IMR-90 (cell line): ENCODE data around the gene ZNF385B. TPM values are rescaled to one million over a fixed set of nuclear protein-coding genes. Genes with fewer than 3 reads are reported as not detected.

Source experiments
- ATAC-seq: fragments of 200-7000 bp; cut with Tn5 transposase; 2 replicates; pipeline ENCODE4 v1.9.1; 2020; ENCODE audit warnings: low read depth, mild to moderate bottlenecking, moderate library complexity
- BruUV-seq: library from RNA; stranded (reverse); fragments of 400-500 nt; replicated peaks from 2 replicates; lab custom pipeline; 2021; lab: Mats Ljungman, UMichigan
- CTCF ChIA-PET: fragments of 300-600 bp; formaldehyde crosslinking; extraction: SDS; loops from one replicate; lab custom pipeline; 2021; ENCODE audit warnings: antibody characterized with exemption; lab: Yijun Ruan, JAX
- POLR2A ChIA-PET: fragments of 300-600 bp; sonication (Branson Sonifier 250); formaldehyde crosslinking; loops from one replicate; lab custom pipeline; 2022; ENCODE audit warnings: antibody characterized with exemption; ENCODE audit not compliant: unreplicated experiment; lab: Charles Lee
- DNase-seq: peaks from one replicate; pipeline ENCODE4 v3.0.0; 2013
- H2AFZ ChIP-seq: replicated peaks from 2 replicates; pipeline ENCODE3; 2013; ENCODE audit warnings: low read length, mild to moderate bottlenecking; ENCODE audit not compliant: poor library complexity
- H2AK5ac ChIP-seq: 2 replicates; pipeline ENCODE4 v1.6.1; 2013; ENCODE audit warnings: low read depth, low read length, inconsistent platforms
- H2AK9ac ChIP-seq: replicated peaks from 2 replicates; pipeline ENCODE3; 2013; ENCODE audit warnings: mild to moderate bottlenecking, low read depth, low read length, moderate library complexity; ENCODE audit not compliant: poor library complexity
- H2BK120ac ChIP-seq: 2 replicates; pipeline ENCODE4 v1.6.1; 2013; ENCODE audit warnings: low read depth, low read length, inconsistent platforms
- H2BK15ac ChIP-seq: 3 replicates; pipeline ENCODE4 v1.6.1; 2013; ENCODE audit warnings: low read depth, low read length, inconsistent platforms
- H2BK20ac ChIP-seq: 2 replicates; pipeline ENCODE4 v1.6.1; 2013; ENCODE audit warnings: low read depth, mild to moderate bottlenecking, inconsistent platforms, low read length, moderate library complexity
- H2BK5ac ChIP-seq: 2 replicates; pipeline ENCODE4 v1.6.1; 2013; ENCODE audit warnings: mild to moderate bottlenecking, low read depth, low read length, inconsistent platforms; ENCODE audit not compliant: poor library complexity, severe bottlenecking
- H3K14ac ChIP-seq: replicated peaks from 2 replicates; pipeline ENCODE4 v1.6.1; 2013; ENCODE audit warnings: low read depth, low read length, inconsistent platforms
- H3K18ac ChIP-seq: 2 replicates; pipeline ENCODE4 v1.6.1; 2013; ENCODE audit warnings: low read depth, low read length, control low read depth
- H3K23ac ChIP-seq: 2 replicates; pipeline ENCODE4 v1.6.1; 2013; ENCODE audit warnings: low read depth, low read length, inconsistent platforms
- H3K27ac ChIP-seq: 2 replicates; pipeline ENCODE4 v1.5.1; 2013; ENCODE audit warnings: mild to moderate bottlenecking, control low read depth, low read length; ENCODE audit not compliant: insufficient read depth
- H3K27me3 ChIP-seq: 2 replicates; pipeline ENCODE4 v1.6.1; 2013; ENCODE audit warnings: low read length; ENCODE audit not compliant: control insufficient read depth, insufficient read depth
- H3K36me3 ChIP-seq: 2 replicates; pipeline ENCODE4 v1.6.1; 2013; ENCODE audit warnings: low read length, mixed read lengths; ENCODE audit not compliant: control insufficient read depth, insufficient read depth
- H3K4ac ChIP-seq: 2 replicates; pipeline ENCODE4 v1.6.1; 2013; ENCODE audit warnings: low read depth, low read length, inconsistent platforms
- H3K4me1 ChIP-seq: 2 replicates; pipeline ENCODE4 v1.6.1; 2013; ENCODE audit warnings: low read length, mixed read lengths; ENCODE audit not compliant: control insufficient read depth, insufficient read depth
- H3K4me2 ChIP-seq: 2 replicates; pipeline ENCODE4 v1.6.1; 2013; ENCODE audit warnings: low read depth, mild to moderate bottlenecking, control low read depth, low read length, moderate library complexity
- H3K4me3 ChIP-seq: 2 replicates; pipeline ENCODE4 v1.5.1; 2013; ENCODE audit warnings: low read depth, mild to moderate bottlenecking, control low read depth, low read length, moderate library complexity; ENCODE audit not compliant: insufficient read depth
- H3K56ac ChIP-seq: 2 replicates; pipeline ENCODE4 v1.6.1; 2013; ENCODE audit warnings: low read length, inconsistent platforms; ENCODE audit not compliant: insufficient read depth; ENCODE audit errors: extremely low read depth
- H3K79me1 ChIP-seq, 2 experiments: 2 replicates each; pipeline ENCODE4 v1.6.1; 2013; ENCODE audit warnings: low read length in 2 of 2, inconsistent platforms in 1 of 2, low read depth in 1 of 2
- H3K9ac ChIP-seq: 2 replicates; pipeline ENCODE4 v1.6.1; 2013; ENCODE audit warnings: low read depth, low read length, control low read depth
- H3K9me1 ChIP-seq: 2 replicates; pipeline ENCODE4 v1.6.1; 2013; ENCODE audit warnings: low read length, inconsistent platforms; ENCODE audit not compliant: insufficient read depth
- H3K9me3 ChIP-seq: 2 replicates; pipeline ENCODE4 v1.6.1; 2013; ENCODE audit warnings: low read length; ENCODE audit not compliant: control insufficient read depth, insufficient read depth
- H4K20me1 ChIP-seq: 2 replicates; pipeline ENCODE4 v1.6.1; 2013; ENCODE audit warnings: low read length, inconsistent platforms; ENCODE audit not compliant: insufficient read depth
- H4K5ac ChIP-seq: 2 replicates; pipeline ENCODE4 v1.6.1; 2013; ENCODE audit warnings: mild to moderate bottlenecking, low read depth, low read length, control low read depth
- H4K8ac ChIP-seq, 2 experiments: 2 replicates each; pipeline ENCODE4 v1.6.1; 2013; ENCODE audit warnings: low read depth in 2 of 2, low read length in 2 of 2, control low read depth in 1 of 2, inconsistent platforms in 1 of 2
- H4K91ac ChIP-seq: 2 replicates; pipeline ENCODE4 v1.6.1; 2013; ENCODE audit warnings: low read depth, low read length, inconsistent platforms; ENCODE audit not compliant: insufficient read depth
- BHLHE40 ChIP-seq: fragments of 150-350 bp; IDR thresholded peaks from 2 replicates; pipeline ENCODE4 v1.6.1; 2016; ENCODE audit warnings: mild to moderate bottlenecking, low read depth, low read length
- CEBPB ChIP-seq: IDR thresholded peaks from 2 replicates; pipeline ENCODE4 v1.6.1; 2012; ENCODE audit warnings: low read depth, low read length, improper control_type of control experiment
- CHD1 ChIP-seq: IDR thresholded peaks from 2 replicates; pipeline ENCODE4 v1.6.1; 2012; ENCODE audit warnings: low read depth, low read length, improper control_type of control experiment
- CTCF ChIP-seq: conservative IDR thresholded peaks from 2 replicates; pipeline ENCODE4 v1.5.1; 2012; ENCODE audit warnings: mild to moderate bottlenecking, low read depth, low read length, improper control_type of control experiment
- ELK1 ChIP-seq: fragments of 150-350 bp; IDR thresholded peaks from 2 replicates; pipeline ENCODE4 v1.6.1; 2016; ENCODE audit warnings: low read depth, mild to moderate bottlenecking, low read length, moderate library complexity, borderline replicate concordance
- FOS ChIP-seq: fragments of 150-350 bp; IDR thresholded peaks from 2 replicates; pipeline ENCODE4 v1.6.1; 2016; ENCODE audit warnings: low read depth, low read length
- MAFK ChIP-seq: IDR thresholded peaks from 2 replicates; pipeline ENCODE4 v1.6.1; 2012; ENCODE audit warnings: low read depth, low read length, improper control_type of control experiment
- MXI1 ChIP-seq: IDR thresholded peaks from 2 replicates; pipeline ENCODE4 v1.6.1; 2012; ENCODE audit warnings: low read depth, mild to moderate bottlenecking, low read length, moderate library complexity, borderline replicate concordance
- NFE2L2 ChIP-seq: fragments of 150-350 bp; IDR thresholded peaks from 2 replicates; pipeline ENCODE4 v1.6.1; 2016; ENCODE audit warnings: low read depth, mild to moderate bottlenecking, low read length
- POLR2A ChIP-seq: IDR thresholded peaks from 2 replicates; pipeline ENCODE4 v1.6.1; 2012; ENCODE audit warnings: mild to moderate bottlenecking, low read depth, low read length
- RAD21 ChIP-seq: IDR thresholded peaks from 2 replicates; pipeline ENCODE4 v1.6.1; 2012; ENCODE audit warnings: low read length, improper control_type of control experiment
- RCOR1 ChIP-seq: IDR thresholded peaks from 2 replicates; pipeline ENCODE4 v1.6.1; 2012; ENCODE audit warnings: mild to moderate bottlenecking, low read length, improper control_type of control experiment; ENCODE audit not compliant: insufficient replicate concordance
- SMC3 ChIP-seq: fragments of 150-350 bp; IDR thresholded peaks from 2 replicates; pipeline ENCODE4 v1.6.1; 2016; ENCODE audit warnings: low read depth, mild to moderate bottlenecking, antibody characterized with exemption, low read length, moderate library complexity
- USF2 ChIP-seq: fragments of 150-350 bp; IDR thresholded peaks from 2 replicates; pipeline ENCODE4 v1.6.1; 2017; ENCODE audit warnings: mild to moderate bottlenecking, antibody characterized with exemption, low read length, low read depth
- WGBS, 2 experiments: methylation state at CpG; one replicate each; pipeline versions ENCODE4 v1.1.5 to v1.1.7; 2013; ENCODE audit warnings: missing lambda C conversion rate in 2 of 2; ENCODE audit not compliant: insufficient read length in 1 of 2; ENCODE audit errors: extremely low coverage in 2 of 2; 5-methylcytosine and 5-hydroxymethylcytosine counted together
- dilution Hi-C: fragments of 300-500 bp; cut with HindIII; formaldehyde crosslinking; loops from one replicate; pipeline ENCODE4 v1.14.3; 2018; ENCODE audit warnings: low sequenced_read_pairs; ENCODE audit not compliant: unreplicated experiment
- in situ Hi-C: fragments of 300-500 bp; cut with MboI; formaldehyde crosslinking; loops from 3 replicates; pipeline ENCODE4 v1.14.3; 2019; ENCODE audit warnings: low sequenced_read_pairs, inconsistent platforms, mixed read lengths
- intact Hi-C: fragments of 100-400 bp; cut with micrococcal nuclease; formaldehyde crosslinking; loops from 2 replicates; pipeline ENCODE4 v1.10.0; 2022
- polyA plus RNA-seq, 3 experiments: library from polyadenylated mRNA; depleted of rRNA; stranded (reverse); fragments of >200 nt; gene quantifications; 2 replicates each; pipeline ENCODE4 v1.2.3, GENCODE V29; 2012; ENCODE audit warnings: low replicate concordance in 1 of 3
- total RNA-seq: library from RNA; depleted of rRNA; stranded (reverse); fragments of >200 nt; gene quantifications from 2 replicates; pipeline ENCODE4 v1.2.3, GENCODE V29; 2012

ZNF385B gene
- total and polyA plus RNA-seq, 2 of the 4 experiments (the other 2 are of a cell fraction) = not detected

GRCh38 chr2:179612108-179612507 lies 249.3 kb downstream of the ZNF385B start:
- peak overlapping the region; percentile 86; the same call in 1 of the 2 replicates for H4K91ac ChIP-seq
- in situ Hi-C loops = no loop called here
- H3K4me3 ChIP-seq = no peak overlapping the region
- H3K14ac ChIP-seq = no peak overlapping the region
- POLR2A ChIA-PET = no interaction called here
- dilution Hi-C loops = no loop called here
- peak overlapping the region; percentile 52 for H2BK5ac ChIP-seq
- no peak overlapping the region for H3K9ac ChIP-seq
- peak overlapping the region; percentile 72 for H2BK120ac ChIP-seq
- H3K27ac ChIP-seq = no peak overlapping the region
- no peaks in the 10 kb centered on the region for H4K20me1 ChIP-seq
- no peaks in the 10 kb centered on the region for H3K36me3 ChIP-seq
- peak overlapping the region; percentile 80; the same call in 1 of the 2 replicates for H2AK5ac ChIP-seq
- no CpG with 5 or more reads among the region's 1 CpG for WGBS, 2 experiments
- H2AFZ ChIP-seq = no peak overlapping the region
- no TSS peak for BruUV-seq
- peaks cover 0 to 4% of the 10 kb centered on the region in 2 experiments; a peak in 1 of 4 replicates for H3K79me1 ChIP-seq
- H3K4me2 ChIP-seq = peak overlapping the region; percentile 44; the same call in 1 of the 2 replicates
- peak overlapping the region; percentile 84; the same call in 1 of the 2 replicates for H2BK20ac ChIP-seq
- no peak overlapping the region; the same call in 1 of the 2 replicates for H3K18ac ChIP-seq
- ATAC-seq = peak; percentile 84
- H3K56ac ChIP-seq = no peak overlapping the region
- no peaks in the 10 kb centered on the region for H3K9me3 ChIP-seq
- peaks cover 17% of the 10 kb centered on the region for H3K4me1 ChIP-seq
- H4K8ac ChIP-seq = no peak overlapping the region; a peak in 1 of 4 replicates
- no peak overlapping the region for H4K5ac ChIP-seq
- CTCF ChIA-PET = interaction anchor here (1.0 kb wide), 1 partner anchor 10 kb away, joined by 4 read pairs; no protein-coding TSS in a partner anchor
- H3K4ac ChIP-seq = peak overlapping the region; percentile 82; the same call in 1 of the 2 replicates
- H3K9me1 ChIP-seq = peaks cover 20% of the 10 kb centered on the region
- TF ChIP-seq MXI1 (no peak), CTCF (no peak), NFE2L2 (no peak), CEBPB (no peak), RAD21 (no peak), ELK1 (no peak), MAFK (no peak), POLR2A (no peak), USF2 (no peak), CHD1 (no peak), SMC3 (no peak), RCOR1 (no peak), FOS (no peak), BHLHE40 (no peak)
- no peak overlapping the region for H2AK9ac ChIP-seq
- DNase-seq = peak; percentile 75
- no peak overlapping the region for H2BK15ac ChIP-seq
- intact Hi-C loops = loop anchor here (5.0 kb wide), 1 partner anchor 135 kb away; no protein-coding TSS in a partner anchor
- no peaks in the 10 kb centered on the region for H3K27me3 ChIP-seq
- H3K23ac ChIP-seq = peak overlapping the region; percentile 11; the same call in 1 of the 2 replicates
